ENCODE measurements around the gene CYS1.

DNA sequence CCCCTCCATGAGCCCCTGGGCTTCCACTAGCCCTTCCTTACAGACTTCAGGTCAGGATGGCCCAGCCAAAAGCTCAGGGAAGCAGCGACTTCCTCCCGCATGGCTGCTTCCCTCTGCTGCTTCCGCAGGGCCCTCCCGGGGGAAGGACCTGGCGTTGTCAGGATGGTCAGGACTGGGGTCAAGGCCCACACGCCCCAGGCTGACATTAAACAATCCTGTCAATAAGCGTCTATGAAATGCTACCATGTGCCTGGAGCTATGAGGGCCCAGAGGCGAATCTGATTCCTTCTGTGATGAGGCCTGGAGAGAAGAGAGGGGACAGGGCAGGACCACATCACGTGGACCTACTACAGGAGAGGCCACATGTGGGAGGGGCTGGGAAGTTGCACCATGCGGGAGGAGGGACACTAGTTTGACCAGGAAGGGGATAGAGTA is 17.3 kb downstream of the CYS1 start:
- TF ChIP-seq CTCF (IDR thresholded peaks at IDR 0.05; ENCODE audit: low read depth, low read length), result no peak
- TF ChIP-seq POLR2A (IDR thresholded peaks at IDR 0.05; ENCODE audit: extremely low read depth, insufficient read length), result no peak

Measured in NB4 (cell line).